CD14-positive monocyte (primary cell): Measurements from ENCODE around the gene CCR8. TPM values are rescaled to one million over a fixed set of nuclear protein-coding genes. Genes with fewer than 3 reads are reported as not detected.

ENCODE experiments used
- DNase-seq, 3 donors: peaks; one replicate each; pipeline ENCODE4 v3.0.0-alpha.2; 2011 to 2022
- H2AFZ ChIP-seq: 2 replicates; pipeline ENCODE4 v1.6.0; 2012; ENCODE audit warnings: mild to moderate bottlenecking, low read depth, low read length, inconsistent platforms; ENCODE audit not compliant: insufficient read depth, poor library complexity, severe bottlenecking
- H3K27ac ChIP-seq, 2 donors: 1 replicate in 1 of 2; 2 replicates in 1 of 2; pipeline ENCODE4 v1.5.1; 2012 to 2013; ENCODE audit warnings: low read length in 2 of 2, control low read depth in 1 of 2, inconsistent platforms in 1 of 2, low read depth in 1 of 2, mild to moderate bottlenecking in 1 of 2
- H3K27me3 ChIP-seq, 2 donors: one replicate each; pipeline versions ENCODE4 v1.6.0 to v1.6.1; 2011 to 2013; ENCODE audit warnings: low read length in 2 of 2; ENCODE audit not compliant: control insufficient read depth in 2 of 2, insufficient read depth in 2 of 2
- H3K36me3 ChIP-seq, 2 donors: replicated peaks in 1 of 2; 1 replicate in 1 of 2; 2 replicates in 1 of 2; pipeline versions ENCODE4 v1.5.1 to v1.6.1; 2012 to 2013; ENCODE audit warnings: low read length in 2 of 2, control low read depth in 1 of 2, inconsistent platforms in 1 of 2, mild to moderate bottlenecking in 1 of 2; ENCODE audit not compliant: insufficient read depth in 2 of 2, control insufficient read depth in 1 of 2
- H3K4me1 ChIP-seq, 2 donors: 1 replicate in 1 of 2; 2 replicates in 1 of 2; pipeline versions ENCODE4 v1.5.1 to v1.6.1; 2012 to 2013; ENCODE audit warnings: low read length in 2 of 2, control low read depth in 1 of 2, inconsistent platforms in 1 of 2, mild to moderate bottlenecking in 1 of 2, moderate library complexity in 1 of 2; ENCODE audit not compliant: insufficient read depth in 2 of 2, control insufficient read depth in 1 of 2
- H3K4me2 ChIP-seq: replicated peaks from 2 replicates; pipeline ENCODE3; 2012; ENCODE audit warnings: low read length, moderate library complexity, mild to moderate bottlenecking; ENCODE audit not compliant: poor library complexity, severe bottlenecking; ENCODE audit errors: extremely low read depth
- H3K4me3 ChIP-seq, 3 experiments: fragments of 200-600 bp in 1 of 3; sonication (generic) in 1 of 3; replicated peaks in 1 of 3; 1 replicate in 2 of 3; 2 replicates in 1 of 3; pipeline ENCODE4 v1.5.1; 2011 to 2013; ENCODE audit warnings: low read length in 3 of 3, mild to moderate bottlenecking in 3 of 3, control low read depth in 2 of 3, low read depth in 2 of 3, inconsistent platforms in 1 of 3, moderate library complexity in 1 of 3
- H3K79me2 ChIP-seq: 2 replicates; pipeline ENCODE4 v1.6.0; 2012; ENCODE audit warnings: mild to moderate bottlenecking, control low read depth, inconsistent platforms, low read length, moderate library complexity; ENCODE audit not compliant: insufficient read depth
- H3K9ac ChIP-seq: 2 replicates; pipeline ENCODE4 v1.6.0; 2017; ENCODE audit warnings: low read length, mild to moderate bottlenecking; ENCODE audit not compliant: insufficient read depth, poor library complexity, severe bottlenecking
- H3K9me3 ChIP-seq, 2 donors: replicated peaks in 1 of 2; 1 replicate in 1 of 2; 2 replicates in 1 of 2; pipeline versions ENCODE4 v1.5.1 to v1.6.1; 2012 to 2013; ENCODE audit warnings: low read length in 2 of 2, control low read depth in 1 of 2; ENCODE audit not compliant: control insufficient read depth in 1 of 2, insufficient read depth in 1 of 2
- H4K20me1 ChIP-seq: 2 replicates; pipeline ENCODE4 v1.6.0; 2012; ENCODE audit warnings: mild to moderate bottlenecking, low read length, control low read depth, moderate library complexity; ENCODE audit not compliant: insufficient read depth
- H3K27ac Mint-ChIP-seq, 7 donors: one replicate each; pipeline ENCODE4 v1.8.0; 2020; ENCODE audit warnings: mild to moderate bottlenecking in 7 of 7, mixed read lengths in 7 of 7, moderate library complexity in 6 of 7, inconsistent platforms in 2 of 7
- H3K27me3 Mint-ChIP-seq, 3 donors: one replicate each; pipeline ENCODE4 v1.8.0; 2021 to 2022; ENCODE audit warnings: low read depth in 3 of 3, mild to moderate bottlenecking in 3 of 3, mixed read lengths in 3 of 3, moderate library complexity in 3 of 3, inconsistent platforms in 1 of 3
- H3K36me3 Mint-ChIP-seq, 2 donors: one replicate each; pipeline ENCODE4 v1.8.0; 2020; ENCODE audit warnings: mixed read lengths in 2 of 2, inconsistent platforms in 1 of 2, mild to moderate bottlenecking in 1 of 2
- H3K4me1 Mint-ChIP-seq: one replicate; pipeline ENCODE4 v1.8.0; 2020; ENCODE audit warnings: mild to moderate bottlenecking, mixed read lengths
- H3K4me3 Mint-ChIP-seq, 2 donors: one replicate each; pipeline ENCODE4 v1.8.0; 2020; ENCODE audit warnings: mild to moderate bottlenecking in 2 of 2, mixed read lengths in 2 of 2, moderate library complexity in 1 of 2
- H3K9me3 Mint-ChIP-seq, 7 donors: one replicate each; pipeline ENCODE4 v1.8.0; 2020 to 2022; ENCODE audit warnings: mixed read lengths in 7 of 7, mild to moderate bottlenecking in 6 of 7, moderate library complexity in 6 of 7, inconsistent platforms in 2 of 7
- WGBS: methylation state at CpG from one replicate; pipeline ENCODE4 v1.1.5; 2013; ENCODE audit warnings: missing lambda C conversion rate; ENCODE audit not compliant: insufficient coverage; 5-methylcytosine and 5-hydroxymethylcytosine counted together
- intact Hi-C, 2 donors: fragments of 100-400 bp; cut with micrococcal nuclease; formaldehyde crosslinking; loops; one replicate each; pipeline versions ENCODE4 v1.15.0 to v1.15.1; 2023
- polyA plus RNA-seq, 3 donors: library from polyadenylated mRNA; depleted of rRNA in 1 of 3; unstranded in 2 of 3; stranded (reverse) in 1 of 3; fragments of 300-500 nt in 2 of 3; fragments of >200 nt in 1 of 3; fragmentation: Illumina TruSeq in 2 of 3; gene quantifications; 1 replicate in 2 of 3; 2 replicates in 1 of 3; pipeline ENCODE4 v1.2.3, GENCODE V29; 2012 to 2021
- TF ChIP-seq, protein P1 (sequence below): fragments of 200-600 bp; IDR thresholded peaks from one replicate; pipeline ENCODE4 v1.8.0; 2022; ENCODE audit warnings: antibody characterized with exemption, mild to moderate bottlenecking

CCR8 gene
- polyA plus RNA-seq, 3 donors: not detected

- Histone ChIP-seq H2AFZ (no peak overlapping the region), H4K20me1 (no peaks in the 10 kb centered on the region), H3K9me3 (no peaks in the 10 kb centered on the region), H3K4me3 (no peak overlapping the region), H3K36me3 (no peaks in the 10 kb centered on the region), H3K9ac (no peak overlapping the region), H3K27me3 (no peaks in the 10 kb centered on the region), H3K79me2 (no peaks in the 10 kb centered on the region), H3K4me2 (no peak overlapping the region), H3K27ac (no peak overlapping the region), H3K4me1 (peaks cover 6 to 8% of the 10 kb centered on the region in 2 donors)
- Mint-ChIP-seq H3K4me3 (no peak overlapping the region), H3K27ac (no peak overlapping the region), H3K4me1 (peaks cover 15% of the 10 kb centered on the region), H3K36me3 (no peaks in the 10 kb centered on the region), H3K9me3 (peaks cover 0 to 2% (median 0%) of the 10 kb centered on the region in 7 donors), H3K27me3 (peaks cover 0 to 1% (median 1%) of the 10 kb centered on the region in 3 donors)
- no peak for DNase-seq
- 100% methylated on average over 2 of the region's 4 CpGs for WGBS
- intact Hi-C loops: loop anchor here in 1 of 2 donors (5.0 kb wide), 1 partner anchor 83 kb away; no protein-coding TSS in a partner anchor
- TF ChIP-seq, protein P1, sequence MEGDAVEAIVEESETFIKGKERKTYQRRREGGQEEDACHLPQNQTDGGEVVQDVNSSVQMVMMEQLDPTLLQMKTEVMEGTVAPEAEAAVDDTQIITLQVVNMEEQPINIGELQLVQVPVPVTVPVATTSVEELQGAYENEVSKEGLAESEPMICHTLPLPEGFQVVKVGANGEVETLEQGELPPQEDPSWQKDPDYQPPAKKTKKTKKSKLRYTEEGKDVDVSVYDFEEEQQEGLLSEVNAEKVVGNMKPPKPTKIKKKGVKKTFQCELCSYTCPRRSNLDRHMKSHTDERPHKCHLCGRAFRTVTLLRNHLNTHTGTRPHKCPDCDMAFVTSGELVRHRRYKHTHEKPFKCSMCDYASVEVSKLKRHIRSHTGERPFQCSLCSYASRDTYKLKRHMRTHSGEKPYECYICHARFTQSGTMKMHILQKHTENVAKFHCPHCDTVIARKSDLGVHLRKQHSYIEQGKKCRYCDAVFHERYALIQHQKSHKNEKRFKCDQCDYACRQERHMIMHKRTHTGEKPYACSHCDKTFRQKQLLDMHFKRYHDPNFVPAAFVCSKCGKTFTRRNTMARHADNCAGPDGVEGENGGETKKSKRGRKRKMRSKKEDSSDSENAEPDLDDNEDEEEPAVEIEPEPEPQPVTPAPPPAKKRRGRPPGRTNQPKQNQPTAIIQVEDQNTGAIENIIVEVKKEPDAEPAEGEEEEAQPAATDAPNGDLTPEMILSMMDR: no peak
These were observed 39.3 kb upstream of the CCR8 start for GRCh38 chr3:39290255-39290654.

DNA sequence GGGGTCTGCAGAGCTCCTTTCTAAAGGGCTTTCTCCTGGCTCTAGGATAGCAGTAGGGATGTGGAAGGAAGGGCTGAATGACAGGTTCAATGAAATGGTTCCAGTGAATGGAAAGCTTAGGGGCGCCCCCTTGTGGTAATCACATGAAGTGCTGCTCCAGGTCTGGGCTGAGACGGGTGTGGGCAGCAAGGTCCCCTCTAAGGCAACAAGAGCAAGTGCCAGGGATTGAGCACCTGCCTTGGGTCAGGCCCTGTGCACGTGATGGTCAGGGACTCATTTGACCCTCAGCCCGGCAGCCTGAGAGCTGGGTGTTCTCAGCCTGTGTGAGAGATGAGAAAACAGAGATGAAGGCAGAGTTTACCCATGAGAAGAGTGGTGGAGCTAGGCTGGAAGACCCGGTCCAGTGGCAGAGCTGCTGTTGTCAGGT is 37.6 kb upstream of the CCR8 start:
- Histone ChIP-seq H2AFZ (no peak overlapping the region), H3K79me2 (no peaks in the 10 kb centered on the region), H3K27me3 (no peaks in the 10 kb centered on the region), H3K36me3 (no peaks in the 10 kb centered on the region), H3K9ac (no peak overlapping the region), H3K27ac (no peak overlapping the region), H3K4me3 (no peak overlapping the region), H3K4me1 (peaks cover 4 to 6% of the 10 kb centered on the region in 2 donors), H3K4me2 (no peak overlapping the region), H3K9me3 (no peaks in the 10 kb centered on the region), H4K20me1 (no peaks in the 10 kb centered on the region)
- H3K4me3 Mint-ChIP-seq: no peak overlapping the region
- peaks cover 13% of the 10 kb centered on the region for H3K4me1 Mint-ChIP-seq
- TF ChIP-seq, protein P1: peak; percentile 94
- intact Hi-C loops: loop anchor here in 1 of 2 donors (1.0 to 5.0 kb wide), 2 partner anchors 85 to 103 kb away; no protein-coding TSS in a partner anchor
- peak overlapping the region in 1 of 7 donors; percentile 25 for H3K27ac Mint-ChIP-seq
- WGBS: 11% methylated on average over 4 of the region's 5 CpGs
- peak in 2 of 3 donors; percentile 64 to 70 for DNase-seq
- H3K27me3 Mint-ChIP-seq: peaks cover 0 to 1% (median 1%) of the 10 kb centered on the region in 3 donors
- H3K9me3 Mint-ChIP-seq: peaks cover 0 to 4% (median 0%) of the 10 kb centered on the region in 7 donors
- H3K36me3 Mint-ChIP-seq: no peaks in the 10 kb centered on the region
